ENCODE results near the gene NPEPPS. TPM values are rescaled to one million over a fixed set of nuclear protein-coding genes. Genes with fewer than 3 reads are reported as not detected.

NPEPPS gene
- total RNA-seq, 1 donor from 2014 or later: 234 TPM

GRCh38 chr17:47634870-47635269, 104.0 kb downstream of the NPEPPS start:
- H3K9me3 Mint-ChIP-seq (ENCODE audit: unreplicated experiment): no peaks in the 10 kb centered on the region
- no peaks in the 10 kb centered on the region for H3K4me1 Mint-ChIP-seq (ENCODE audit: low read depth, unreplicated experiment)

GRCh38 chr17:47635734-47636133, 104.8 kb downstream of the NPEPPS start:
- Mint-ChIP-seq H3K4me3 (ENCODE audit: unreplicated experiment) (no peak overlapping the region), H3K4me1 (ENCODE audit: low read depth, unreplicated experiment) (no peaks in the 10 kb centered on the region), H3K27ac (ENCODE audit: unreplicated experiment) (no peak overlapping the region), H3K9me3 (ENCODE audit: unreplicated experiment) (no peaks in the 10 kb centered on the region), H3K36me3 (ENCODE audit: unreplicated experiment) (no peaks in the 10 kb centered on the region), H3K27me3 (ENCODE audit: unreplicated experiment) (no peaks in the 10 kb centered on the region)
- no peak for TF ChIP-seq CTCF (IDR thresholded peaks at IDR 0.05; ENCODE audit: partially characterized antibody, unreplicated experiment)
- DNase-seq: no peak

More at GRCh38 chr17:47634870-47635269, 104.0 kb downstream of the NPEPPS start:
- Mint-ChIP-seq H3K27me3 (ENCODE audit: unreplicated experiment) (no peaks in the 10 kb centered on the region), H3K27ac (ENCODE audit: unreplicated experiment) (no peak overlapping the region), H3K36me3 (ENCODE audit: unreplicated experiment) (no peaks in the 10 kb centered on the region), H3K4me3 (ENCODE audit: unreplicated experiment) (no peak overlapping the region)
- DNase-seq: no peak
- TF ChIP-seq CTCF (IDR thresholded peaks at IDR 0.05; ENCODE audit: partially characterized antibody, unreplicated experiment): no peak

GRCh38 chr17:47636273-47637030, 105.5 kb downstream of the NPEPPS start:
- no peaks in the 10 kb centered on the region for H3K27me3 Mint-ChIP-seq (ENCODE audit: unreplicated experiment)
- H3K27ac Mint-ChIP-seq (ENCODE audit: unreplicated experiment): no peak overlapping the region
- no peaks in the 10 kb centered on the region for H3K36me3 Mint-ChIP-seq (ENCODE audit: unreplicated experiment)
- no peak overlapping the region for H3K4me3 Mint-ChIP-seq (ENCODE audit: unreplicated experiment)
- DNase-seq: no peak
- no peaks in the 10 kb centered on the region for H3K4me1 Mint-ChIP-seq (ENCODE audit: low read depth, unreplicated experiment)
- no peak for TF ChIP-seq CTCF (IDR thresholded peaks at IDR 0.05; ENCODE audit: partially characterized antibody, unreplicated experiment)
- no peaks in the 10 kb centered on the region for H3K9me3 Mint-ChIP-seq (ENCODE audit: unreplicated experiment)

- H3K4me3 Mint-ChIP-seq (ENCODE audit: unreplicated experiment): no peak overlapping the region
- DNase-seq: no peak
- no peaks in the 10 kb centered on the region for H3K4me1 Mint-ChIP-seq (ENCODE audit: low read depth, unreplicated experiment)
- no peaks in the 10 kb centered on the region for H3K36me3 Mint-ChIP-seq (ENCODE audit: unreplicated experiment)
- TF ChIP-seq CTCF (IDR thresholded peaks at IDR 0.05; ENCODE audit: partially characterized antibody, unreplicated experiment): no peak
- H3K27me3 Mint-ChIP-seq (ENCODE audit: unreplicated experiment): no peaks in the 10 kb centered on the region
- peaks cover 2% of the 10 kb centered on the region for H3K9me3 Mint-ChIP-seq (ENCODE audit: unreplicated experiment)
- H3K27ac Mint-ChIP-seq (ENCODE audit: unreplicated experiment): no peak overlapping the region
These were observed 108.0 kb downstream of the NPEPPS start for GRCh38 chr17:47638903-47639302.

- no peaks in the 10 kb centered on the region for H3K27me3 Mint-ChIP-seq (ENCODE audit: unreplicated experiment)
- no peak overlapping the region for H3K27ac Mint-ChIP-seq (ENCODE audit: unreplicated experiment)
- DNase-seq: no peak
- no peak for TF ChIP-seq CTCF (IDR thresholded peaks at IDR 0.05; ENCODE audit: partially characterized antibody, unreplicated experiment)
- H3K4me3 Mint-ChIP-seq (ENCODE audit: unreplicated experiment): no peak overlapping the region
- H3K9me3 Mint-ChIP-seq (ENCODE audit: unreplicated experiment): peaks cover 2% of the 10 kb centered on the region
- no peaks in the 10 kb centered on the region for H3K4me1 Mint-ChIP-seq (ENCODE audit: low read depth, unreplicated experiment)
- H3K36me3 Mint-ChIP-seq (ENCODE audit: unreplicated experiment): no peaks in the 10 kb centered on the region
These were observed 109.2 kb downstream of the NPEPPS start for GRCh38 chr17:47640076-47640475.

All from glutamatergic neuron (in vitro differentiated cells).